HG03439 (cell line): ENCODE results near the gene ST6GALNAC3.

Experiments used
- ATAC-seq: cut with Tn5 transposase; IDR thresholded peaks from one replicate; pipeline ENCODE4 v1.9.1; 2021; ENCODE audit warnings: mild to moderate bottlenecking, moderate library complexity; ENCODE audit not compliant: unreplicated experiment

Gene ST6GALNAC3

DNA sequence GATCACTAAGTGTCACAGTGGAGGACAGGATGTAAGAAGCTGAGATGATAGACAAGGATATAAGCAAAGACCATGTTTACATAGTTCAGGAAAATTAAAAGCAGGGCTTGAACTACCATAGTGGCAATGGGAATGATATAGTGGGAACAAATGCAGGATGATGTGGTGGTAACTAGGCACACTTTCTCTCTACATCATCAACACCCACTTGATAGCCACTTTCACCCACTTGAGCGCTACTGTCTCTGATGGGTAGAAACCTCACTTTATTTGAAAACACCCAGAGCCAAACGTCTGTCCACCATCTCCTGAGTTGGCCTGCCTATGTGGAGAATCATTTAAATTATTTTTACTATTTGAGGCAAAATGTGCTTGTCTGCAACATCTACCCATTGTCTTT is 487.7 kb downstream of the ST6GALNAC3 start:
- ATAC-seq = no peak

DNA sequence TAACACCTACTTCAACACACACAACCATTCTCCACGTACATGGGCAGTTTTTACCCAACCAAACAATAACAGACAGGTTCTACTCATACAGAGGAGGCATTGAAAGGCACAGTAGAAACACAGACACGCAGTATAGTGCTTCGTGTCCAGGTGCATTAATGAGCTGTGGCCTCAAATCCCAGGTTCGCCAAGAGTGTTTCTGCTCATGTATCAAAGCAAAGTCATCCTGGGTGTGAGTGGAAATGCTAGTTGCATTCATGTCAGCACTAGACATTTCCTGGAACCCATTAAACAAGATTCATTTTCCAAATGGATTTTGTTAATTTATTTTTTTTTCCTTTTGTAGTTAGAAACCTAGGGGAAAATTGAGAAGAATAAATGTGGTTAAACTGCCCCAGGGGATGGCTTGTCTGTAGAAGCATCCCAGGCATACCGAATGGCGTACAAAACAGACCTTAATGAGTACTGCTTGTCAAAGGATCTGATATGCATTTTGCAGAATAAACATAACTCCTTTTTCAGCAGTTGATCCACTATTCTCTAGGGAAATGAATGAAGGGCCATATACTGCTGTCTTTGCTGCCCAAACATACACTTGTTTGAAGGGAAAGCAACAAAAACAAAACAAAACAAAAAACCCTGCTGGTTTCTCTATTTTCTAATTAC is 494.2 kb downstream of the ST6GALNAC3 start:
- no peak for ATAC-seq

DNA sequence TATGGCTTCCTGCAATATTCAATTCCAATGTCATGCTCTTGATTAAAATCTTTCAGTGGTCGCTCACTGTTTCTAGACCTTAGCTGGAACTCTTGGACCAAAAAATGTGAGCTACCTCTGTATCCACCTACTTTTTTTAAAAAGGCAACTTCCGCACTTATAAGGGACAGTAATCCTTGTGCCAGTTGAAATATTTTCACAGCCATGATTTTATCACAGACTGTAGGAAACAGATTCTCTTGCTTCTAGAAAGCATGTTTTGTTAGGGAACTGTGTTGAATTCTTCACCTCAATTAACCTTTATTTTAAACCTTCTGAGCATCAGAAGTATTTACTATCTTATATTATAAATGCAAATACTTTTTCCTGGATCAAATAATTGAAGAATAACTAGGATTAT is 496.7 kb downstream of the ST6GALNAC3 start:
- no peak for ATAC-seq

DNA sequence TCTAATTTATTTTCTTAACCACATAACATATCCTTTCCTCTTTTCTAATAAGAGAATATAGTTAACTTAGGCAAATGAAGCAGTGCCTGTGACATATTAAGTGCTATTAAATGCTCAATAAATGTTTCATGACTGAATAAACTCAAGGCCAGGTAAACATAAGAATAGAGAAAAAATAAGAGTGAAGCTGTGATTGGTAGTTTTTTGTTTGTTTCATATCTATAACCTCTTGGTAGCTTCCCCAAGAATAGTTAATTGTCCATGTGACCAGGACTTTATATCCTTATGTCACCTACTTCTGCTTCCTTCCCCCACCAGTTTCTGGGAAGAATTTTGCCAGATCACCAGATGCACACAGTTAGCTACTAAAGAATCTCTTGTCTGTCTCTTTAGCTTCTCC is 497.7 kb downstream of the ST6GALNAC3 start:
- no peak for ATAC-seq

DNA sequence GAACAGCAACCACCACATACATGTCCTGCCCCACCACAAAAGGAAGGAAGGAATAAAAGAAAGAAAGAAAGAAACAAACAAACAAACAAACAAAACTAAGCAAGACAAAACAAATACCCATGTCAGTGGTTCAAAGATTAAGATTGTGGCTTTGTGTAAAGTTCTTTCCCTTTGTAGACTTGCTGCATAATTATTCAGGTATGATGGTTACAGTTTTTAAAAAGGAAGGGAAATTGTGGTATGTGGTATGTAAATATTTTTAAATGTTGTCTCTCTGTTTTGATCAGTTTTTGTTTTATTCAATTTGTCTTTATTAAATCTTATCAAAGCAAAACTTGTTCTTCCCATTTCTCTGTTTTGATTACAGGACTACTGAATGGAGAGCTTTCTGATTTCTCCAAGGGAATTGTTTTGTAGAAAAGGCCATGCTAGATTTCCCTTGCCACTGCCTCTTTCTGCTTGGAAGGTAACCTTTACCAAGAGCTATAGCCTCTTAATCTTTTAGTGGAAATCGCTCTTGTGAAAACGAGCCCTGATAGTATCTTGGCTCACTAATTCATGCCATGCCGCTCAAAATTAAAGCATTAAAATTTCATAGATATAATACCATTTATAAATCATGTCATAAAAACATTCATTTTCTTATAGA is 502.5 kb downstream of the ST6GALNAC3 start:
- no peak for ATAC-seq

DNA sequence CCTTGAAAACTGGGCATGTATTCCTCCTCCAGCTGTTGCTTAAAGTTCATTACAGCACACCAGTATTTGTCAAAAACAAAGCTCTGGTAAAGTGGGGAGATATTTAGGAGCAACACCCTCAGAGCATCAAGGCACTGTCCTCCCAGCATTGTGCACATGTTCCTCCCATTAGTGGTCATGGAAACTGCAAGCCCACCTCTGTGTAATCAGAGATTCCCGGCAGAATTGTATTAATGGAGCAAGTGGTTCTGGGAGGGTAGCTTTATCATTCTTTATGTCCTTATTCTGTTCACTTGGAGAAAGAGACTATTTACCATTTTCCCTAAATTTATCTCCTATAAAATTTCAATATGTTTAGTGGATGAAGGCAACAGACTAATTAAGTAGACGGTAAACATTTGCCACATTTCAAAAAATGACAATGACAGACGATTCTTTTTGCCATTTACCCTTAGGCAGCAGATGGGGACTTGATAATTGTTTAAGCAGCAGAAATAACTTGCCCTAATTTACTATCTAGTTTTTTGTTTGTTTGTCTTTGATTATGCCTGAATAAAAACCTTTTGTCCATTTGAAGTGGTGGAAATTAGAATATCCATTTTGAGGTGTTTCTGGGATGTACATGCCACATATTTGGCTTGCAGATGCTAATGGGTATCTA is 503.1 kb downstream of the ST6GALNAC3 start:
- ATAC-seq = no peak

DNA sequence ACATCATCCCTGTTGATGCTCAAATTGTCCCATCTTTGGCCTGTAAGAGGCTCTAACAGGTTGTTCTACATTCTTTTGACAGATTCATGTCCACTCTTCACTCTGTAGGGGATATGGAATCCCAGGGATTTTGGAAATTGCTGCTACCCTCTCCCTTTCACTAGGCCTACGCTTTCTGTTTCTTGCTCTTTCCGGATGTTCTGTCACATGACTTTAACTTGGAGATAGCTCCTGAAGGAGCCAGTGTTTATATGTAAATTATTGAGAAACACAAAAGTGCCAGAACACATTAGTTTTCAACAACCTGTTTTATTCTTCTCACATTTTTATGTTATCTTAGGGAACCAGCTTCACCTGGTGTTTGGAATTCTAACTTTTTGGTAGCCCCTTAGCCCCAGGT is 505.7 kb downstream of the ST6GALNAC3 start:
- ATAC-seq = no peak

DNA sequence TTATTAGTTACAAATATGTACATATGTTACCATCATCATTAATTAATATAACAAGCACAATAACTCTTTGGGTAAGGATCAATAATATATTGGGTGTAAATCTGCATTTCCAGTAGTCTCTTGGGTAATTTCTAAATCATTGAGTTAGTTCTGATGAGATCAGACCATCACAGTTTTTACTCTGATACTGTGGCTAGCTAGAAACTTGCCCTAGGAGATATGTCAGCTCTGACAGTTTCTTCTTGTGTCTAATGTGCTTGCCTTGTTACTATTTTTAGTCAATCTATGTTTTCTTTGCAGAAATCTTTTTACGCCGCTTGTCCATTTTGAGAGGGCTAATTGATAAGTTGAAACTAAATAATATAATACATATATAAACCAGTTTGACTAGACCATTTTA is 507.2 kb downstream of the ST6GALNAC3 start:
- ATAC-seq = no peak

DNA sequence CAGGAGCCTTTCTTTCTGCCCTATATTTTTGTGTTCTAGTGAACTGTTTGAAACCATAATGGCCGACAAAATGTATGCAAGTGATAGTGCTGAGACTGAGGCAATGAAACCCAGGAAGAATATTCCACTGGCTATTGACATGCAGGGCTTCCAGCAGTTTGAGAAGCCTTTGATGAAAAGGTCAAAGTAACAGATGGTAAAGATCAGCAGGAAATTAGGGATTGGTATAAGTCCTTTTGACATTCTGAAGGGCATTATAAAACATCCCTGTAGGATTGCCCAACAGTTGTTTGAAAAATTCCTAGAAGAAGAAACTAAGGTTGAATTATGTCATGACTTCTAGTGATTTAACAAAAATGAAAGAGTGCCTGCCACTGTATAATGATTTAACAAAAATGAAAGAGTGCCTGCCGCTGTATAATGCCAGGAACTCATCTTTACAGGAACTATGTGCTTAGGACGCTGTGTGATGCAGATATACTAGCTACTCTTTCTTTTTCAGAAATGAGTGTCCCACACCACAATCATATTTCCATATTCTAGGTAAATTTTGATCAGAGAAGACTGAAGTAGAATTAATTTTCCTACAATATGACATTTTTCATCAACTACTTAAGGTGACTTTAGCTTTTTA is 508.8 kb downstream of the ST6GALNAC3 start:
- ATAC-seq = no peak

DNA sequence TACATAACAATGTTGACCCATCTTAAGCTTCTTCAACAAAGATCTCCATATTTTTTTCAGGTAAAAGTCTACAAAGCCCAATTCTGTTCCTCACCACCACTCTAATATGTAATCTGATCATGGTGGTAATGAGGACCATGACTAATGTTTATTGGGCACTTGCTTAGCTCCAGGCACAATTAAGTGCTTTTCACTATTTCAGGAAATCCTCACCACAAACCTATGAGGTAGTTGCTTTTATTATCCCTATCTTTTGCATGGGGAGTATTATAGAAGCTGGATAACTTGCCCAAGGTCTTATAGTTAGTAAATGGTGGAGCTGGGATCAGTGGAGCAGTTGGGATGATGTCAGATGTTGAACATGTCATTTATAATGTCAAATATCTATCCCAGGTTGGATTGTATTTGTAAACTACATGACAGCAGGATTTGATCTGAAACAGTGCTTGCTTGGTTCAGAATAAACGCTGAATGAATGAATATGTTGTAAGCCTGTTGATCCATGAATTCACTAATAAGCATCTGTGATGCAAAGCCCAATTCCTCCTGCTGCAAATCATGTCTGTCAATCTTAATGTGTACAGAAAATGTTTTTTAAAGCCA is 509.4 kb downstream of the ST6GALNAC3 start:
- ATAC-seq = no peak

DNA sequence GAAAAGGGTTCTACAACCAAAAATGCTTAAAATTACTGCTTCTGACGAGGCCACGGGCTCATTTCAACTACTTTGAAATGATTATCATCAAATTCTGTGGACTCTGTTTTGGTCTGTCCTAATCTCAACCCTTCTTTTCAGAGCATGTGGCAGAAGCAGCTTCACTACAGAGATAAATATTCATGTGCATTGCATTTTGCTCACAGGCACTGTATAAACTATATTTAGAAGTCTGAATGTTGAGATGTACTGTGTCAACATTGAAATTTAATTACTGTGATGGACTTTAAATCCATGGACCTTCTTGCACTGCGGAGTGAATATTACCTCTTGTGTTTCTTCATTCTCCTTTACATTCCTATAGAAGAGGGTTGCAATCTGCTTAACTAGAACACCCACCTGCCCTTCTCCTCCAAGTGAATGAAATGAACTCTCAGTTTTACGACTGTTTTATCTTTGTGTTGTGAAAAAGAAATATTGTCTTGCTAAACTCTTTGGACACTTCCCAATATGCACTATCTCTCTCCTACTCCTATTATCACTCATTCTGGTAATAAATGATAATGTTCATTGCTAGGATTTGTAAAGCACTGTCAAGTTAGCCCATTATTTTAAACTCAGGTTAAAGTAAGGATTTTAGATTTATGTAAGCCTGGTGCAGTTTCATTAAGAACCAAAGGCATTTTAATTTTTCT is 511.6 kb downstream of the ST6GALNAC3 start:
- ATAC-seq = no peak

DNA sequence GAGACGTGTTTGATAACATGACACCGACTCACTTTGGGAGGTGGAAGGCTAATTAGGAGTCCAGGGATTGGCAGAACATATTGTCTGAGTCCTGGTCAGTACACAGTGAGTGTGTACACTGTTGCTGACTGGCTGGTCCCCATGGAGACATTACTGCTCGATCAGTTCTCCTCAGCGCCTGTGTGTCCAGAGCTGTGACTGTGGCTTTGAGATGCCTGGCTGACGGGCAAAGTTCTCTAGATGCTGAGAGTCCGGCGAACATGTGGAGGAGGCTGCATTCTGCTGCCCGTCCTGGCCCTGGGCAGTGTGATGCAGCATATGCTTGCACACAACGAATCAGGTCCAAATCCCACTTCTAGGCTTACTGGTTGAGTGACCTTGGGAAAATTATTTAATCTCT is 512.7 kb downstream of the ST6GALNAC3 start:
- no peak for ATAC-seq

DNA sequence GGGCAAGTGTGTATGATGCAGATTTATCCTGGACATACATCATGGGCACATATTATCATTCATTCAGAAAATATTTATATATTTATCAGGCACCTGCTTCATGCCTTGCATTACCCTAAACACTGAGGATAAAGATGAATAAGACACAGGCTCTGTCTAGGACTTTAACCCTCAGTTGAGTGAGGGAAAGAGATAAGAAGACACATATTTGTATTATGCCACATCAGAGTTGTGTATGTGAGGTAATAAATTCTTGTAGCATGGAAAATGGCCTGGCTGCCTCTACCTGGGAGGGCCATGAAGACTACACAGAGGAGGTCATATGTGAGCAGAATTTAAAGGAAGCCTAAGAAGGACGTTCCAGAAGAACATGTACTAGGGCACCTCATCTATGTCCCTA is 516.9 kb downstream of the ST6GALNAC3 start:
- ATAC-seq = no peak

DNA sequence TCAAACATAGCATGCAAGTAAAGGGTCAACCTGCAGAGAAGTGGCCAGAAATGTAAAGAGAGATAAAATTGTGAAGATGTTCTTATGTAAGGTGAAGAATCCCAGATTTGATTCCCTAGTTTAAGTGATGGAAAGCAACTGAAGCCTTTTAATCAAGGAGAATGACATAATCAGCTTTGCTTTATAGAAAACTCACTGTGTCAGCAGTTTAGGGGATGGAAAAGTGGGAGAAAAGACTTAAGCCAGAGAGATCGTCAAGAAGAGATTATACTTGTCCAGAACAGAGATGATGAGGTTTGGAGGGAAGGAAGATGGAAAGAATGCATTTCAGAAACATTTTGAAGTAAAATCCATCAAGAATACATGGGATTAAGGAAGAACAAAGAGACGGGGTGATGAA is 517.4 kb downstream of the ST6GALNAC3 start:
- ATAC-seq = no peak

DNA sequence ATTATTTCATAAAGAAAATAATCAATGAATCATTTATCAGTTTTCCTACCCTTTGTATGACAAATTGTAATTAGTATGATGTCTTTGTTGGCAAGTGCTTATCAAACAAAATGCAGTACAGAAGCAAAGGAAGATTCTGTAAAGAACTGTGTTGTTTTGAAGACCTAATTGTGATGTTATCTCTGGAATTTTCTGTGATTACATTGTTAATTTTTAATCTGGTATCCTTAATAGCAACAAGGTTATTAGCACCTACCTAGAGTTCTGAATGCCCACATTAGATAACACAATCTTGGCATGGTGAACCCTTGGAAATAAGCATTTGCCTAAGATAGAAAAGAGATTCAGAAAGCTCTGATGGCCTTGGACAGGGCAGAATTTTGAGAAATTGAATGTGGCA is 518.6 kb downstream of the ST6GALNAC3 start:
- no peak for ATAC-seq

DNA sequence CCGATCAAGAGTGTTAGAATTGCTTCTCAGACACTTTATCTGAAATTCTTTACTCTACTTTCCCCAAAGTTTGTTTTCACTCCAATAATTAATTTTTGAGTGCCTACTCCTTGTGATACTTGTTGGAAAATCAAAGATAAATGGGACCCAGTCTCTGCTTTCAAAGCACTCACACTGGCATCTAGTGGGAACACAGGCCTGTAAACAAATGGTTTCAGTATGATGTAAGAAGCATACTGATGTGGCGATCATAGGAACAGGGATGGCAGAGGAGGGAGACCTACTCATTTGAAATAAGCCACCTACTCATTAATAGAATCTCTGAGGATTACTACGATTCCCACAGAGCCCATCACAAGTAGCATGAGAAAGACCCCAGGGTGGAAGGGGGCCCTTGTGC is 519.1 kb downstream of the ST6GALNAC3 start:
- ATAC-seq = no peak

DNA sequence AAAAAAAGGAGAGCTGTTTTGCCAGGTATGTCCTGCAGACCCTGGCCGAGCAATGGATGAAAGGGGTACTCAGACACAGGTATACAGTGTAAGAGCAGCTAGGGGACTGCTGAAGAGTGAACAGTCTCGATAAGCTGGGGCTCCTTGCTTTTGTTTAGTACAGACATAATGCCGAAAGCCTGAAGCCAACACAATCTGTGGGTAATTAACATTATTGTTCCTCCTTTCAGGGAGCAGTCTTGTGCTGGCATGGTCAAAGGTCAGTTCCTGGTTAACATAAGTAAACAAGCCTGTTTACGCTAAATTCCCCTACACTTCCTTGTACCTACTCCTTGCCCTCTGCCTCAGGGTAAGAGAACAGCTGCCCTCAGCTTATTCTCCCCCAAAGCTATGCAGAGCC is 520.5 kb downstream of the ST6GALNAC3 start:
- no peak for ATAC-seq

DNA sequence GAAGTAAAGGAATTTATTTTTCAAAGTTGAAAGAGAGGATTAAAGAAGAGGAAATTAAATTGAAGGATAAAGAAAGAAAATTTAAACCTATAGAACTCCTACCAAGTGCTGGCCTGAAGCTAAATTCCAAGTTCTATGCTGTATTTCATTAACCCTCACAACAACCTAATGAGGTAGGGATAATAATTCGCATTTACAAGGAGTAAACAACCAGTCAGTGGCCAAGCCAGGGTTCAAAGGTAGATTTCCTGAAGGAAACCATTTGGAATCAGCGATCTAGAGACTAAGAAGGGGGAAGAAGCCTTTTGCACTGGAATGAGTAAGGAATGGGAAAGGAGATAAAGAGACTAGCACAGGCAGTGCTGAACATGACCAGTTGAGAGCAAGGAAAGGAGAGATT is 526.9 kb downstream of the ST6GALNAC3 start:
- ATAC-seq = no peak

DNA sequence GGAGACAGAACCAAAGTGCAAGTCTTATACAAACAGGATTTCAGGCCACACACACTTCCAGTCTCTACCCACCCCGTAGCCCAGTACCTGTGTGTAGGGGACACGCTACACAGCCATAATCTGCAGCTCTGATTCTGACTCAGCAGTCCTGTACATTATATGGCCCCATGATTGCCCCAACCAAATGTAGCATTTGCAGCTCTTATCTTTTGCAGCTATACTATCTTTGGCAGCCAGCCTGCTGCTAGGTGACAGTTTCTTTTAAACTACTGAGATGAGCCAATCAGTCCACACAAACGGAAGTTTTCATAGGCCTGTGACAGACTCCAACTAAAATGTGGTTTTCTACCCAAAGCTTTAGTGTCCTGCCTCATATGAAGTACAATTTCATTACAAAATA is 533.2 kb downstream of the ST6GALNAC3 start:
- no peak for ATAC-seq

DNA sequence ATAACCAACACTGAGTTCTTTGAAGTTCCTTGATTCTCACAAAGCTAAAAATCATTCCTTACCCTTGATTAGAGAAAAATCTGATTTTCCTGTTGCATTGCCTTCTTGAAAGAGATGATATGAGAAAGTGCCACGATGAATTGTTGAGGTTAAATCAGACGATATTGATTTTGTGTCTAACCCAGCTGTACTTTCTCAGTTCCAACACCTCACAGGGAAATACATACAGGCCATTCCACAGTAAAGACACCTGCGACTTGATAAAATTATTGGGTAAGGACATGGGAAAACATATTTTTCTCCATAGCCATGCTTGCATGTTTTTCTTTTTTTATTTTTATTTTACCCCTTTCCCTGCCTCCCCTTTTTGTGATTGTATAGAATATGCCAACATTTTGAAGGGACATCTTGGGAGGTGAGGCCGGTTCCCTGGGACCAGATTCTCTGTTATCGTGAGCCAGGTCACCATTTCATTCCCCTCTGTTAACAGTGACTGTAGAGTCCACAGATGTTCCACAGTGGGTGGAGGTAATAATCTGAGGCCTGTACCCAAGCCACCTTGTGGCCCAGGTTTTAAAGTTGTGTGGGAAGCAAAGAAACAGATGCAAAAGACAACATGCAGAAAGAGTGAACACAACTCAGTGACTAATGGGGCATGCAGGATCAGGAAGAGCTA is 537.4 kb downstream of the ST6GALNAC3 start:
- no peak for ATAC-seq
